ENCODE results near the gene TXK. TPM values are rescaled to one million over a fixed set of nuclear protein-coding genes. Genes with fewer than 3 reads are reported as not detected.

The TXK gene
- total RNA-seq, 1 experiment from 2014 or later = 1.7 TPM

DNA sequence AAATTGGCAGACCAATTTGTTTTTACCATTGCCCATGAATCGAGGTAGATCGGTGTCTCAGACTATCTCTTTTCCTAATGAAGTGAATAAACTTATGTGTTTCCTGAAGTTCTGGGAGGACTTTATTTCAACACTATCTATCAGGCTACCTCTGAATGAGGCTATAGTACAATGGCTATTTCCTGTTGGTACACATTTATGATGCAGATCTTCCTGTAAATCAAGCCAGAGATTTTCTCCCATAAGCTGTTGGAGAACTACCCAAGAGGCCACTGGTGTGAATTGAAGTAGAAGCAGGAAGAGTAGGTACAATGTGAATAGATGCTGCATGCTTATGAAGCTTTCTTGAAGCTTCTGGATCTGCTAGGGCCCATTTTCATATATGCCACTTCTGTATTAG is 16.0 kb downstream of the TXK start:
- intact Hi-C loops (cut with micrococcal nuclease) = no loop called here
- no TSS peak for BruUV-seq (replicated peaks)

More for the DNA sequence above, 16.0 kb downstream of the TXK start:
- RAD21 ChIA-PET (ENCODE audit: low non-redundant PET in 1 of 2, low total read pairs in 2 of 2, uncharacterized antibody in 2 of 2, unreplicated experiment in 2 of 2) = no interaction called here
- Histone ChIP-seq H3K4me3 (replicated peaks in 1 of 2; ENCODE audit: low read depth in 1 of 2, low read length in 2 of 2) (no peak overlapping the region), H3K4me1 (ENCODE audit: control insufficient read depth in 1 of 2, insufficient read depth in 2 of 2, low read length in 2 of 2) (no peaks in the 10 kb centered on the region), H3K36me3 (ENCODE audit: control insufficient read depth in 1 of 2, insufficient read depth in 2 of 2, low read length in 2 of 2) (no peaks in the 10 kb centered on the region), H3K79me2 (ENCODE audit: insufficient read depth, low read length) (no peaks in the 10 kb centered on the region), H3K9ac (ENCODE audit: low read length) (no peak overlapping the region), H4K20me1 (ENCODE audit: insufficient read depth) (no peaks in the 10 kb centered on the region), H2AFZ (ENCODE audit: low read depth, low read length, poor library complexity, severe bottlenecking) (no peak overlapping the region), H3K9me3 (ENCODE audit: control insufficient read depth in 1 of 2, insufficient read depth in 1 of 2, low read depth in 1 of 2, low read length in 2 of 2) (no peaks in the 10 kb centered on the region), H3K9me2 (ENCODE audit: insufficient read depth) (no peaks in the 10 kb centered on the region), H3K27ac (ENCODE audit: low read depth, low read length) (no peak overlapping the region), H3K4me2 (ENCODE audit: low read length) (no peak overlapping the region), H3K27me3 (ENCODE audit: insufficient read depth, low read length) (no peaks in the 10 kb centered on the region)
- no peak for ATAC-seq
- TF ChIP-seq, protein P1, sequence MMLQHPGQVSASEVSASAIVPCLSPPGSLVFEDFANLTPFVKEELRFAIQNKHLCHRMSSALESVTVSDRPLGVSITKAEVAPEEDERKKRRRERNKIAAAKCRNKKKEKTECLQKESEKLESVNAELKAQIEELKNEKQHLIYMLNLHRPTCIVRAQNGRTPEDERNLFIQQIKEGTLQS (IDR thresholded peaks at IDR 0.05) = no peak
- TF ChIP-seq RAD21 (IDR thresholded peaks at IDR 0.05; ENCODE audit: low read depth) = no peak
- no peak for TF ChIP-seq SP1 (IDR thresholded peaks at IDR 0.05; ENCODE audit: low read depth)
- no peak for TF ChIP-seq CBX3 (IDR thresholded peaks at IDR 0.05; ENCODE audit: low read depth)
- TF ChIP-seq EZH2phosphoT487 (IDR thresholded peaks at IDR 0.05; ENCODE audit: borderline replicate concordance) = no peak
- no peak for TF ChIP-seq CEBPB (IDR thresholded peaks at IDR 0.05; ENCODE audit: low read depth)
- TF ChIP-seq, protein P2, sequence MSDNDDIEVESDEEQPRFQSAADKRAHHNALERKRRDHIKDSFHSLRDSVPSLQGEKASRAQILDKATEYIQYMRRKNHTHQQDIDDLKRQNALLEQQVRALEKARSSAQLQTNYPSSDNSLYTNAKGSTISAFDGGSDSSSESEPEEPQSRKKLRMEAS (IDR thresholded peaks at IDR 0.05) = no peak
- no peak for TF ChIP-seq SIN3A (IDR thresholded peaks at IDR 0.05; ENCODE audit: low read depth)
- TF ChIP-seq, protein P3, sequence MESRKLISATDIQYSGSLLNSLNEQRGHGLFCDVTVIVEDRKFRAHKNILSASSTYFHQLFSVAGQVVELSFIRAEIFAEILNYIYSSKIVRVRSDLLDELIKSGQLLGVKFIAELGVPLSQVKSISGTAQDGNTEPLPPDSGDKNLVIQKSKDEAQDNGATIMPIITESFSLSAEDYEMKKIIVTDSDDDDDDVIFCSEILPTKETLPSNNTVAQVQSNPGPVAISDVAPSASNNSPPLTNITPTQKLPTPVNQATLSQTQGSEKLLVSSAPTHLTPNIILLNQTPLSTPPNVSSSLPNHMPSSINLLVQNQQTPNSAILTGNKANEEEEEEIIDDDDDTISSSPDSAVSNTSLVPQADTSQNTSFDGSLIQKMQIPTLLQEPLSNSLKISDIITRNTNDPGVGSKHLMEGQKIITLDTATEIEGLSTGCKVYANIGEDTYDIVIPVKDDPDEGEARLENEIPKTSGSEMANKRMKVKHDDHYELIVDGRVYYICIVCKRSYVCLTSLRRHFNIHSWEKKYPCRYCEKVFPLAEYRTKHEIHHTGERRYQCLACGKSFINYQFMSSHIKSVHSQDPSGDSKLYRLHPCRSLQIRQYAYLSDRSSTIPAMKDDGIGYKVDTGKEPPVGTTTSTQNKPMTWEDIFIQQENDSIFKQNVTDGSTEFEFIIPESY (IDR thresholded peaks at IDR 0.05; ENCODE audit: extremely low read depth, insufficient replicate concordance, low read length) = no peak
- no peak for TF ChIP-seq SRF (IDR thresholded peaks at IDR 0.05; ENCODE audit: low read depth)
- no peak for TF ChIP-seq FOSL1 (IDR thresholded peaks at IDR 0.05; ENCODE audit: low read depth)
- TF ChIP-seq YY1 (IDR thresholded peaks at IDR 0.05; ENCODE audit: extremely low read depth, insufficient replicate concordance, low read depth, low read length) = no peak
- TF ChIP-seq, protein P4, sequence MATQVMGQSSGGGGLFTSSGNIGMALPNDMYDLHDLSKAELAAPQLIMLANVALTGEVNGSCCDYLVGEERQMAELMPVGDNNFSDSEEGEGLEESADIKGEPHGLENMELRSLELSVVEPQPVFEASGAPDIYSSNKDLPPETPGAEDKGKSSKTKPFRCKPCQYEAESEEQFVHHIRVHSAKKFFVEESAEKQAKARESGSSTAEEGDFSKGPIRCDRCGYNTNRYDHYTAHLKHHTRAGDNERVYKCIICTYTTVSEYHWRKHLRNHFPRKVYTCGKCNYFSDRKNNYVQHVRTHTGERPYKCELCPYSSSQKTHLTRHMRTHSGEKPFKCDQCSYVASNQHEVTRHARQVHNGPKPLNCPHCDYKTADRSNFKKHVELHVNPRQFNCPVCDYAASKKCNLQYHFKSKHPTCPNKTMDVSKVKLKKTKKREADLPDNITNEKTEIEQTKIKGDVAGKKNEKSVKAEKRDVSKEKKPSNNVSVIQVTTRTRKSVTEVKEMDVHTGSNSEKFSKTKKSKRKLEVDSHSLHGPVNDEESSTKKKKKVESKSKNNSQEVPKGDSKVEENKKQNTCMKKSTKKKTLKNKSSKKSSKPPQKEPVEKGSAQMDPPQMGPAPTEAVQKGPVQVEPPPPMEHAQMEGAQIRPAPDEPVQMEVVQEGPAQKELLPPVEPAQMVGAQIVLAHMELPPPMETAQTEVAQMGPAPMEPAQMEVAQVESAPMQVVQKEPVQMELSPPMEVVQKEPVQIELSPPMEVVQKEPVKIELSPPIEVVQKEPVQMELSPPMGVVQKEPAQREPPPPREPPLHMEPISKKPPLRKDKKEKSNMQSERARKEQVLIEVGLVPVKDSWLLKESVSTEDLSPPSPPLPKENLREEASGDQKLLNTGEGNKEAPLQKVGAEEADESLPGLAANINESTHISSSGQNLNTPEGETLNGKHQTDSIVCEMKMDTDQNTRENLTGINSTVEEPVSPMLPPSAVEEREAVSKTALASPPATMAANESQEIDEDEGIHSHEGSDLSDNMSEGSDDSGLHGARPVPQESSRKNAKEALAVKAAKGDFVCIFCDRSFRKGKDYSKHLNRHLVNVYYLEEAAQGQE (IDR thresholded peaks at IDR 0.05; ENCODE audit: low read depth) = no peak
- TF ChIP-seq ZFX (IDR thresholded peaks at IDR 0.05) = no peak
- TF ChIP-seq EZH2 (IDR thresholded peaks at IDR 0.05) = no peak
- no peak for TF ChIP-seq POLR2AphosphoS5 (IDR thresholded peaks at IDR 0.05; ENCODE audit: low read depth, low read length)
- no peak for TF ChIP-seq POLR2A (IDR thresholded peaks at IDR 0.05; ENCODE audit: borderline replicate concordance, extremely low read depth, insufficient read depth, insufficient read length)
- TF ChIP-seq, protein P5, sequence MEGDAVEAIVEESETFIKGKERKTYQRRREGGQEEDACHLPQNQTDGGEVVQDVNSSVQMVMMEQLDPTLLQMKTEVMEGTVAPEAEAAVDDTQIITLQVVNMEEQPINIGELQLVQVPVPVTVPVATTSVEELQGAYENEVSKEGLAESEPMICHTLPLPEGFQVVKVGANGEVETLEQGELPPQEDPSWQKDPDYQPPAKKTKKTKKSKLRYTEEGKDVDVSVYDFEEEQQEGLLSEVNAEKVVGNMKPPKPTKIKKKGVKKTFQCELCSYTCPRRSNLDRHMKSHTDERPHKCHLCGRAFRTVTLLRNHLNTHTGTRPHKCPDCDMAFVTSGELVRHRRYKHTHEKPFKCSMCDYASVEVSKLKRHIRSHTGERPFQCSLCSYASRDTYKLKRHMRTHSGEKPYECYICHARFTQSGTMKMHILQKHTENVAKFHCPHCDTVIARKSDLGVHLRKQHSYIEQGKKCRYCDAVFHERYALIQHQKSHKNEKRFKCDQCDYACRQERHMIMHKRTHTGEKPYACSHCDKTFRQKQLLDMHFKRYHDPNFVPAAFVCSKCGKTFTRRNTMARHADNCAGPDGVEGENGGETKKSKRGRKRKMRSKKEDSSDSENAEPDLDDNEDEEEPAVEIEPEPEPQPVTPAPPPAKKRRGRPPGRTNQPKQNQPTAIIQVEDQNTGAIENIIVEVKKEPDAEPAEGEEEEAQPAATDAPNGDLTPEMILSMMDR (IDR thresholded peaks at IDR 0.05 in 2 of 3, conservative IDR thresholded peaks at IDR 0.05 in 1 of 3; ENCODE audit: borderline replicate concordance in 1 of 3, insufficient read depth in 1 of 3, low read depth in 2 of 3, low read length in 2 of 3) = no peak
- CTCF ChIA-PET = no interaction called here
- POLR2A ChIA-PET = no interaction called here
- no peak for DNase-seq (ENCODE audit: low read depth, low spot score)

All from HCT116 (cell line).